GM18873 (cell line): Measurements from ENCODE around the gene RNF10.
"Not testable (repeated sequence)": the region's sequence is repeated elsewhere in the genome, so short reads cannot be mapped to it uniquely, and the experiment has no call there.

ENCODE experiments used
- ATAC-seq: cut with Tn5 transposase; IDR thresholded peaks from one replicate; pipeline ENCODE4 v1.9.1; 2021; ENCODE audit warnings: mild to moderate bottlenecking, moderate library complexity, moderate number of reproducible peaks; ENCODE audit not compliant: unreplicated experiment, low FRiP score

Gene RNF10

GRCh38 chr12:120522568-120522967 lies 11.6 kb upstream of the RNF10 start:
- no peak for ATAC-seq

GRCh38 chr12:120528861-120529525 lies 5.2 kb upstream of the RNF10 start, which contains the start of gene COQ5:
COQ5 (minus strand) TSS chr12:120529158; CDS start chr12:120529141, 17 bp downstream.
- ATAC-seq = peak; percentile 50

GRCh38 chr12:120529641-120530417 lies 4.3 kb upstream of the RNF10 start:
- no peak for ATAC-seq

- not testable (repeated sequence) for ATAC-seq
Observed at GRCh38 chr12:120530418-120530761, 3.8 kb upstream of the RNF10 start.

- no peak for ATAC-seq
Observed at GRCh38 chr12:120532701-120533238, 1.4 kb upstream of the RNF10 start.

GRCh38 chr12:120534703-120535655 lies 823 bp downstream of the RNF10 start:
- peak; percentile 14 for ATAC-seq

GRCh38 chr12:120536064-120536791 lies 2.1 kb downstream of the RNF10 start:
- no peak for ATAC-seq

GRCh38 chr12:120537856-120538220 lies 3.7 kb downstream of the RNF10 start:
- ATAC-seq = no peak

GRCh38 chr12:120538281-120539156 lies 4.4 kb downstream of the RNF10 start:
- ATAC-seq = no peak

- ATAC-seq = no peak
Observed at GRCh38 chr12:120539303-120539702, 5.1 kb downstream of the RNF10 start.

- ATAC-seq = no peak
Observed at GRCh38 chr12:120540445-120540844, 6.3 kb downstream of the RNF10 start.

- no peak for ATAC-seq
Observed at GRCh38 chr12:120542166-120542565, 8.0 kb downstream of the RNF10 start.

- no peak for ATAC-seq
Observed at GRCh38 chr12:120544691-120545090, 10.5 kb downstream of the RNF10 start.

GRCh38 chr12:120546050-120546386 lies 11.9 kb downstream of the RNF10 start:
- ATAC-seq = no peak

- no peak for ATAC-seq
Observed at GRCh38 chr12:120554678-120555077, 20.5 kb downstream of the RNF10 start.

GRCh38 chr12:120557589-120557988 lies 23.4 kb downstream of the RNF10 start:
- no peak for ATAC-seq

GRCh38 chr12:120562906-120563305 lies 28.8 kb downstream of the RNF10 start:
- ATAC-seq = no peak

- no peak for ATAC-seq
Observed at GRCh38 chr12:120563495-120563894, 29.3 kb downstream of the RNF10 start.

- no peak for ATAC-seq
Observed at GRCh38 chr12:120571299-120571698, 37.1 kb downstream of the RNF10 start.
